Endothelial cell of umbilical vein (primary cell): ENCODE measurements around the gene OR52A5. TPM values are rescaled to one million over a fixed set of nuclear protein-coding genes. Genes with fewer than 3 reads are reported as not detected.

Experiments used
- BruUV-seq: library from RNA; stranded (reverse); fragments of 400-500 nt; replicated peaks from 2 replicates; lab custom pipeline; 2021; lab: Mats Ljungman, UMichigan
- CTCF ChIA-PET: fragments of 300-600, 350-600 bp; sonication (Branson Sonifier 250); formaldehyde crosslinking; loops from one replicate; lab custom pipeline; 2021; ENCODE audit warnings: antibody characterized with exemption, inconsistent platforms; lab: Charles Lee
- POLR2A ChIA-PET: fragments of 300-600, 350-600 bp; sonication (Branson Sonifier 250); formaldehyde crosslinking; loops from one replicate; lab custom pipeline; 2021; ENCODE audit warnings: antibody characterized with exemption, inconsistent platforms; lab: Charles Lee
- DNase-seq: peaks from one replicate; pipeline ENCODE4 v3.0.0-alpha.2; 2011; ENCODE audit warnings: low read depth, low spot score
- FAIRE-seq: peaks from 2 replicates; lab custom pipeline; 2011; peaks lifted over from hg19 to GRCh38; lab: Jason Lieb, UNC
- H2AFZ ChIP-seq: 2 replicates; pipeline ENCODE4 v1.6.0; 2012; ENCODE audit warnings: low read depth, low read length, control low read depth, inconsistent platforms
- H3K27ac ChIP-seq: 2 replicates; pipeline ENCODE4 v1.5.1; 2011; ENCODE audit warnings: low read depth, mild to moderate bottlenecking, control low read depth, low read length, moderate library complexity; ENCODE audit not compliant: insufficient read depth
- H3K27me3 ChIP-seq, 2 experiments: 2 replicates each; pipeline versions ENCODE4 v1.6.0 to v1.6.1; 2011; ENCODE audit warnings: low read length in 2 of 2, mixed read lengths in 1 of 2; ENCODE audit not compliant: control insufficient read depth in 2 of 2, insufficient read depth in 2 of 2
- H3K36me3 ChIP-seq, 2 experiments: 2 replicates in 1 of 2; 3 replicates in 1 of 2; pipeline ENCODE4 v1.5.1; 2011; ENCODE audit warnings: low read length in 2 of 2, mild to moderate bottlenecking in 1 of 2, moderate library complexity in 1 of 2; ENCODE audit not compliant: control insufficient read depth in 2 of 2, insufficient read depth in 2 of 2; ENCODE audit errors: extremely low read depth in 1 of 2
- H3K4me1 ChIP-seq: 3 replicates; pipeline ENCODE4 v1.5.1; 2011; ENCODE audit warnings: mild to moderate bottlenecking, low read length; ENCODE audit not compliant: control insufficient read depth, insufficient read depth; ENCODE audit errors: extremely low read depth
- H3K4me2 ChIP-seq: 2 replicates; pipeline ENCODE4 v1.6.1; 2011; ENCODE audit warnings: low read length, control low read depth, mixed read lengths; ENCODE audit not compliant: insufficient read depth
- H3K4me3 ChIP-seq, 3 experiments: fragments of 200-600 bp in 1 of 3; sonication (generic), shearing (Covaris generic) in 1 of 3; replicated peaks in 1 of 3; 2 replicates each; pipeline ENCODE4 v1.5.1; 2011 to 2016; ENCODE audit warnings: control low read depth in 3 of 3, low read length in 3 of 3, mild to moderate bottlenecking in 2 of 3, inconsistent platforms in 1 of 3, low read depth in 1 of 3, moderate library complexity in 1 of 3; ENCODE audit not compliant: insufficient read depth in 1 of 3
- H3K79me2 ChIP-seq: 2 replicates; pipeline ENCODE4 v1.6.0; 2012; ENCODE audit warnings: low read length, inconsistent platforms; ENCODE audit not compliant: control insufficient read depth, insufficient read depth
- H3K9ac ChIP-seq: replicated peaks from 2 replicates; pipeline ENCODE3; 2011; ENCODE audit warnings: low read length, control low read depth; ENCODE audit not compliant: insufficient read depth; ENCODE audit errors: extremely low read depth
- H3K9me1 ChIP-seq: replicated peaks from 3 replicates; pipeline ENCODE4 v1.6.0; 2011; ENCODE audit warnings: mild to moderate bottlenecking, low read length; ENCODE audit not compliant: control insufficient read depth, insufficient read depth; ENCODE audit errors: extremely low read depth
- H3K9me3 ChIP-seq: replicated peaks from 2 replicates; pipeline ENCODE4 v1.5.1; 2012; ENCODE audit warnings: low read length, inconsistent platforms; ENCODE audit not compliant: control insufficient read depth, insufficient read depth
- H4K20me1 ChIP-seq: replicated peaks from 2 replicates; pipeline ENCODE3; 2011; ENCODE audit warnings: mild to moderate bottlenecking, low read length; ENCODE audit not compliant: control insufficient read depth, insufficient read depth; ENCODE audit errors: extremely low read depth
- CTCF ChIP-seq, 2 donors: IDR thresholded peaks; 1 replicate in 1 of 2; 2 replicates in 1 of 2; pipeline ENCODE4 v1.5.1; 2011; ENCODE audit warnings: low read length in 2 of 2, mild to moderate bottlenecking in 2 of 2, moderate library complexity in 2 of 2, control low read depth in 1 of 2, inconsistent platforms in 1 of 2, low read depth in 1 of 2; ENCODE audit not compliant: insufficient read depth in 1 of 2; ENCODE audit errors: extremely low read depth in 1 of 2
- EZH2 ChIP-seq: IDR thresholded peaks from 2 replicates; pipeline ENCODE4 v1.6.1; 2012; ENCODE audit warnings: borderline replicate concordance, low read depth, mild to moderate bottlenecking, moderate library complexity, low read length, inconsistent platforms; ENCODE audit not compliant: severe bottlenecking
- FOS ChIP-seq: IDR thresholded peaks from 2 replicates; pipeline ENCODE4 v1.6.1; 2011; ENCODE audit warnings: mild to moderate bottlenecking, low read length, moderate library complexity, borderline replicate concordance; ENCODE audit not compliant: insufficient read depth
- GATA2 ChIP-seq: IDR thresholded peaks from 2 replicates; pipeline ENCODE4 v1.7.0; 2011; ENCODE audit warnings: low read depth, mild to moderate bottlenecking, moderate library complexity, mixed read lengths, low read length; ENCODE audit not compliant: insufficient read length, insufficient read depth
- JUN ChIP-seq: IDR thresholded peaks from 2 replicates; pipeline ENCODE4 v1.6.1; 2011; ENCODE audit warnings: borderline replicate concordance, low read depth; ENCODE audit not compliant: insufficient read length, insufficient read depth
- MYC ChIP-seq: IDR thresholded peaks from one replicate; pipeline ENCODE4 v1.6.1; 2011; ENCODE audit warnings: mild to moderate bottlenecking, low read depth, low read length
- POLR2A ChIP-seq: IDR thresholded peaks from 2 replicates; pipeline ENCODE4 v1.6.1; 2012; ENCODE audit warnings: low read depth, mild to moderate bottlenecking, control low read depth, low read length
- POLR2AphosphoS5 ChIP-seq: IDR thresholded peaks from 2 replicates; pipeline ENCODE4 v1.6.1; 2012; ENCODE audit warnings: low read depth, mild to moderate bottlenecking, control low read depth, low read length, moderate library complexity; ENCODE audit not compliant: insufficient read depth
- dilution Hi-C: fragments of 300-500 bp; cut with MboI; formaldehyde crosslinking; loops from one replicate; pipeline ENCODE4 v1.15.0; 2019; ENCODE audit warnings: low sequenced_read_pairs; ENCODE audit not compliant: extremely low pct_ligation_motif_present
- intact Hi-C: fragments of 100-400 bp; cut with micrococcal nuclease; formaldehyde crosslinking; loops from one replicate; pipeline ENCODE4 v1.10.0; 2022
- polyA plus RNA-seq, 4 experiments: library from polyadenylated mRNA; depleted of rRNA in 3 of 4; stranded (reverse) in 3 of 4; unstranded in 1 of 4; fragments of >200 nt; gene quantifications; 2 replicates each; pipeline versions ENCODE4 v1.2.1 to v1.2.3, GENCODE V29; 2011 to 2012; ENCODE audit warnings: missing spikeins in 1 of 4
- total RNA-seq: library from RNA; stranded (reverse); gene quantifications from 2 replicates; pipeline ENCODE4 v1.2.3, GENCODE V29; 2021
- TF ChIP-seq, protein P1 (sequence below): IDR thresholded peaks from 2 replicates; pipeline ENCODE4 v1.6.1; 2011; ENCODE audit not compliant: insufficient read depth, insufficient read length

Gene OR52A5
- total and polyA plus RNA-seq, 2 donors (not counting 3 experiments of a cell fraction or from before 2014, with no cell fraction given) = not detected

- DNase-seq (no peak), FAIRE-seq (no peak)
- H3K9ac ChIP-seq = no peak overlapping the region
- no peak overlapping the region for H3K4me3 ChIP-seq
- ChIA-PET CTCF (no interaction called here), POLR2A (no interaction called here)
- H3K79me2 ChIP-seq = no peaks in the 10 kb centered on the region
- H4K20me1 ChIP-seq = no peaks in the 10 kb centered on the region
- no peak overlapping the region for H3K4me2 ChIP-seq
- H3K4me1 ChIP-seq = no peaks in the 10 kb centered on the region
- H3K27me3 ChIP-seq = no peaks in the 10 kb centered on the region
- intact Hi-C loops (no loop called here), dilution Hi-C loops (no loop called here)
- BruUV-seq = no TSS peak
- no peaks in the 10 kb centered on the region for H3K9me1 ChIP-seq
- TF ChIP-seq EZH2 (no peak), POLR2AphosphoS5 (no peak), JUN (no peak), MYC (no peak), POLR2A (no peak), GATA2 (no peak)
- TF ChIP-seq, protein P1, sequence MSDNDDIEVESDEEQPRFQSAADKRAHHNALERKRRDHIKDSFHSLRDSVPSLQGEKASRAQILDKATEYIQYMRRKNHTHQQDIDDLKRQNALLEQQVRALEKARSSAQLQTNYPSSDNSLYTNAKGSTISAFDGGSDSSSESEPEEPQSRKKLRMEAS = no peak
- H3K27ac ChIP-seq = no peak overlapping the region
- H3K9me3 ChIP-seq = no peaks in the 10 kb centered on the region
- H3K36me3 ChIP-seq = no peaks in the 10 kb centered on the region
- no peak overlapping the region for H2AFZ ChIP-seq
Observed at GRCh38 chr11:5159806-5160205, 21.6 kb upstream of the OR52A5 start.

GRCh38 chr11:5154657-5155056 is 16.5 kb upstream of the OR52A5 start, which contains the start of gene OR52A1:
OR52A1 (minus strand) TSS chr11:5154757; CDS start chr11:5152369, 2,388 bp downstream.
- CTCF ChIA-PET = interaction anchor here (1.1 to 4.1 kb wide), 2 partner anchors 13 to 32 kb away, joined by 3 to 10 read pairs; no protein-coding TSS in a partner anchor
- H3K9ac ChIP-seq = no peak within 1 kb of the TSS
- no peak for DNase-seq
- no peak within 1 kb of the TSS for H3K4me2 ChIP-seq
- no peaks in the 10 kb centered on the region for H3K36me3 ChIP-seq
- no peaks in the 10 kb centered on the region for H3K4me1 ChIP-seq
- no peak for FAIRE-seq
- no TSS peak for BruUV-seq
- no peaks in the 10 kb centered on the region for H3K27me3 ChIP-seq
- no peaks in the 10 kb centered on the region for H3K79me2 ChIP-seq
- intact Hi-C loops (no loop called here), dilution Hi-C loops (no loop called here)
- no peak within 1 kb of the TSS for H2AFZ ChIP-seq
- no peaks in the 10 kb centered on the region for H4K20me1 ChIP-seq
- H3K9me3 ChIP-seq = no peaks in the 10 kb centered on the region
- no peak within 1 kb of the TSS for H3K27ac ChIP-seq
- POLR2A ChIA-PET = no interaction called here
- TF ChIP-seq POLR2A (no peak), FOS (no peak), MYC (no peak), CTCF (IDR thresholded peaks at IDR 0.05; ENCODE audit: extremely low read depth in 1 of 2, insufficient read depth in 1 of 2, low read depth in 1 of 2, low read length in 2 of 2) (no peak), JUN (no peak), EZH2 (no peak)
- TF ChIP-seq, protein P1 = no peak
- H3K9me1 ChIP-seq = no peaks in the 10 kb centered on the region
- H3K4me3 ChIP-seq = no peak within 1 kb of the TSS
